ENCODE measurements around the gene SSBP2.
"Not testable (repeated sequence)": the region's sequence is repeated elsewhere in the genome, so short reads cannot be mapped to it uniquely, and the experiment has no call there.

The SSBP2 gene

DNA sequence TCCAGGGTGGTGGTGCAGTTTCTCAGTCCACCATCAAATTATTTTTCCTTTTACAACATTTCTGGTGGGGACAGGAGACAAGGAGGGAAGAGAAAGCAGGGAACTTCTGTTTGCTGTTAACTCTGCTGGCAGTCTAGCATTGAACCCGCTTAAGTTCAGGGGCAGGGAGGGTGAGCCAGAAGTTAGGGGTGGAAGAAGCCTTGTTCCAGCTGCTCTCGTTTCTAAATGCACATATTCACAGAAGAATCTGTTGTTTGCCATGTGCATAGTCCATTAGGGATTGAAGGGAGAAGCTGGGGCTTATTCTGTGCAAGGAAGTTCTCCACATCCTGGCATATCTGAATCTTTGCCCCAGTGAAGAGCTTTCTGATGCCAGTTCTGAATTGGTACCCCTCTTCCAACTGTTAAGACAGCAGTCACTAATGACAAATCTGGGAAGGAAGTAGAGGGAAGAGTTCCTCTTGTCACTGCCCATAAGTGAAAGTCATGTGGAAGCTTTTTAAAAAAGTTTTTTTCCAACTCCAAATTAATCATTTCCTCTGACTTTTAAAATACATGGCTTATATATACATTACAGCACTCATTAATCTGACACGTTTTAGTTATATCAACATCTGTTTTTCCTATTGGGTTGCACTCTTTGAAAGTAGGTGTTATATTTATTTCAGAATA lies 324.4 kb downstream of the SSBP2 start:
- no peak for DNase-seq (ENCODE audit: low spot score)

- DNase-seq (ENCODE audit: low spot score) = peak; percentile 58
Observed at GRCh38 chr5:81425569-81425968, 325.3 kb downstream of the SSBP2 start.

GRCh38 chr5:81424728-81425127 lies 326.2 kb downstream of the SSBP2 start:
- DNase-seq (ENCODE audit: low spot score) = no peak

DNA sequence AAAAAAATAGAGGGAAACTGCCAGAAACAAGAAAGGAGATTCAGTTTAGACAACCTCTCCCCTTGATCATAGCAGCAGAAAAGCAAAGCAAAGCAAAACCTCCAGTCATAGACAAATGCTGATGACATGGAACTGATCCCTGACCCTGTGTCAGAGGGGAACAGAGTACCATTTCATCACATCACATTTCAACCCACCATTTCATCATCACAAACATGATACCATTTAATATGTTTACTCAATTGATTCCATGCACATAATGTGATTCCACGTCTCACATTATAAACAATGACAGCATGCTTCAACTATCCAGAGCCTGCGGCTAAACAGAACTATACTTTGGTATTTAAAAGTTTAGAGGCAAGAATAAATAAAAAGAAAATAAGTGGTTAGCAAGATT lies 328.2 kb downstream of the SSBP2 start:
- DNase-seq (ENCODE audit: low spot score) = no peak

DNA sequence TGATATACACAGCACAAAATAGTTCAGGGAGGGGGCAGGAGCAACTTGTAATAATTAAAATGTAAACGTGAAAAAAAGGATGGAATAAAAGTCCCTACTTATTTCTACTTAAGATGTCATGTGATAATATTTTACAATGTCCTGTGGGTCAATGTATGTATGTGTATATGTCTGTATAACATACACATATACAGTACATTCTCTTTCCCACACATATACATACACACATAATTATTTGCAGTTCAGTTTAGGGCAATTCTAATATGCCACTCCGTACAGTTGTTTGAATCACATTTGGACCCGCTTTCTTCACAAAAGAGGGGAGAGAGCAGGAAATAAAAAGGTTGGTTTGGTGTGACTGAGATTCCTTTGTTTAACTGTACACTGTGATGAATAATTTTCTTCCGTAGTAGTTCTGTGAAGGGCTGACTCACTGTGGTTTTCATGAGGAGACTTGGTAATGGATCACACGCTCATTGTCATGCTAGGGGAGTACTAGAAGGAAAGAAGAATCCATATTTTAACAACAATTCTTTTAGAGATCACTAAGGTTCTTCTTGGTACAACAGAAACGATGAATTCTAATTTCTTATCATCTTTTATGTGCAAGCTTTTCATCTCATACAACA lies 330.7 kb downstream of the SSBP2 start:
- DNase-seq (ENCODE audit: low spot score) = no peak

DNA sequence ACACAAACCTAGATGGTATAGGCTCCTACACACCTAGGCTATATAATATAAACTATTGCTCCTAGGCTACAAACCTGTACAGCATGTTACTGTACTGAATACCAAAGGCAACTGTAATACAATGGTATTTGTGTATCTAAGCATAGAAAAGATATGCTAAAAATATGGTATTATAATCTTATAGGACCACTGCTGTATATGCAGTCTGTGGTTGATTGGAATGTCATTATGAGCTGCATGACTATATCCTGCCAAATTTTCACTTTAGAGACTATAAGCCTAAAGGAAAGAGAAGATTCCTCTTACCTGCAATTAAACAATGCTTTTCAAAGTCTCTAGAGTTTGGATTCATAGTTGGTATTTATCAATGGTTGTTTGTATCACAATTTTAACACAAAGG lies 332.3 kb downstream of the SSBP2 start:
- DNase-seq (ENCODE audit: low spot score) = no peak

DNA sequence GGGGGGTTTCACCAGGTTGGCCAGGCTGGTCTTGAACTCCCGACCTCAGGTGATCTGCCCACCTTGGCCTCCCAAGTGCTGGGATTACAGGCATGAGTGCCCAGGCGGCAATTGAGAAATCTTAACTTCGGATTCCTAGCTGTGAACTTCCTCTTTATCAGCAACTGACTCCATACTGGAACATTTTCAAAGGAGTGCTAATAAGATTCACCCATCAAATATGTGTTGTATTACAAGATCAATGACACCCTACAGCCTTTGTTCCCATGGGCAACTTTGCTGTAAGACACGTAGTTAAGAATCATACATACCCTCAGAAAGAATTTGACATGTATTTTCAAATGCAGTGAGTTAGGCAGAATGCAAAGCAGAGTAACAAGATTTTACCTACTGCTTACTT lies 333.8 kb downstream of the SSBP2 start:
- DNase-seq (ENCODE audit: low spot score) = no peak

GRCh38 chr5:81409896-81410295 lies 341.0 kb downstream of the SSBP2 start:
- DNase-seq (ENCODE audit: low spot score) = no peak

GRCh38 chr5:81409361-81409760 lies 341.5 kb downstream of the SSBP2 start:
- no peak for DNase-seq (ENCODE audit: low spot score)

DNA sequence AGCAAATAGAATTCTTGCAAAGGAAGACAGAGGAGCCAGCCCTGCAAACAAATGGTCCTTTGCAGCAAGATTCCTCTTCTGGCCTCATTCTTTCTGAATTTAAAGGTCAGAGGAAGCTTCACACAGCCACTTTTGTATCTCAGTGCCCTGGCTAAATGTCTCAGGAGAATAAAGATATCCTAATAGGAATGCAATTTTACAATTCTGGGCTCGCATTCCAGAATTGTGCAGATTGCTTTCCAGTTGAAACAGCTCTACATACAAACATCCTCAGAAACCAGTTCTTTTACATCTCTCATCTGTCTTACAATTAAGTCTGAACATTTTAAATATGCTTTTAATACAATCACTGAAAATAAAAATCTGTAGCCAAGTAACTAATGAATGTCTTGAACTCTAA lies 342.4 kb downstream of the SSBP2 start:
- DNase-seq (ENCODE audit: low spot score) = no peak

DNA sequence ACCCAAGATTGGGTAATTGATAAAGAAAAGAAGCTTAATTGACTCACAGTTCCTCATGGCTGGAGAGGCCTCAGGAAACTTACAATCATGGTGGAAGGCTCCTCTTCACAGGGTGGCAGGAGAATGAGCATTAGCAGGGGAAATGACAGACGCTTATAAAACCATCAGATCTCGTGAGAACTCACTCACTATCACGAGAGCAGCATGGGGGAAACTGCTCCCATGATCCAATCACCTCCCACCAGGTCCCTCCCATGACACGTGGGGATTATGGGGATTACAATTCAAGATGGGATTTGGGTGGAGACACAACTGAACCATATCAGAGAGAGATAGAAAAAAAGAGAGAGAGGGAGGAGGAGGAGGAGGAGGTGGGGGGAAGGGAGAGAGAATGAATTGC lies 343.1 kb downstream of the SSBP2 start:
- DNase-seq (ENCODE audit: low spot score) = not testable (repeated sequence)

DNA sequence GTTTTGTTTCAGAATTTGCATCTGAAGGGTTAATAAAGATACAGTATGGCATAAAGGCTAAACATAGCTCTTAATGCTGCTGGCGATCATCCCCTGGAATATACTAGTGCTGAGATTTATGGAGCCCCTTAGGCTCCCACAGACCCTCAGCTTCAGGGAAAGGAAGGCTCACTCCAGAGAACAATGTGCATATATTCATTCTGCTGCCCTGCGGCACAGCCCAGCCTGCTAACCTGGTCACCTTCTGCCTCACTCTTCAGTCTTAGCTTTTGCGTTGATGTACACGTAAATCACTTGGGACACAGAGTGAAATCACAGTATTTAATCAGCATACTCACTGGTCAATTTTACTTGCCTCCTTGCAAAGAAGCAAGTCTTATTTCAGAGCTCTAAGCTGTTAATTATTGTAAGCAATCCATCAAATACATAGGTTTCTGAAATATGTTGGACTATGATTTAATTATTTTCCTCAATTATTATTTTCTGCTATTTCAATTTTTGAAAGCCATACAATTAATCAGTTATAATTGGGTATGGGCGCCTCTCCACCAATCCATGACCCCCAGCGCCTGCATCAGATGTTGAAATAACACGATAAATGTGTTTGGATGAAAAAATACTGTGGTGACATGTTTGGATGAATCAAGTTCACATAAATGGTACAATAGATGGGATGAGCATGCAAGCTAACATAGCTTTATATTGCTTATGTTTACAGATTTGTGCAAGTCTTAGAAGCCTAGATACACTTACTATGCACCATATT lies 345.6 kb downstream of the SSBP2 start:
- DNase-seq (ENCODE audit: low spot score) = no peak

- DNase-seq (ENCODE audit: low spot score) = no peak
Observed at GRCh38 chr5:81402192-81402930, 348.5 kb downstream of the SSBP2 start.

DNA sequence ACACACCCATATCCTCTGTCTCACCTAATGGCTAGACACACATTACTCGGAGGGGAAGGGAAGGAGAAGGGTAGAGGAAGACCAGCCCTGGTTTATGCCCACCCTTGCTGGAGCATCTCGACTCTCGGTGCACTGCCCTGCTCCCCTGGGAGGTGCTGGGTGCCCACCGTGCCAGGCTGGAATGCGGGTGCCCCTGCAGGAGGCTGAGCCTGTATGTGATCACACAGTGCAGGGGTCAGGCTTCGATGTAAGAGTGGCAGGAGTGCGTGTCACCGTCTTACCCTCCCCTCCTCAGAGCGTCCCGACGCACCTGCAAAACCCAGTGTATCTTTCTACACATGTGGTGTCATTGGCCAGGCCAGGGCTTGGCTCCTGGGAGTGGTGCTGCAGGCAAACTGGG lies 349.6 kb downstream of the SSBP2 start:
- DNase-seq (ENCODE audit: low spot score) = no peak

- no peak for DNase-seq (ENCODE audit: low spot score)
Observed at GRCh38 chr5:81400375-81400774, 350.5 kb downstream of the SSBP2 start.

DNA sequence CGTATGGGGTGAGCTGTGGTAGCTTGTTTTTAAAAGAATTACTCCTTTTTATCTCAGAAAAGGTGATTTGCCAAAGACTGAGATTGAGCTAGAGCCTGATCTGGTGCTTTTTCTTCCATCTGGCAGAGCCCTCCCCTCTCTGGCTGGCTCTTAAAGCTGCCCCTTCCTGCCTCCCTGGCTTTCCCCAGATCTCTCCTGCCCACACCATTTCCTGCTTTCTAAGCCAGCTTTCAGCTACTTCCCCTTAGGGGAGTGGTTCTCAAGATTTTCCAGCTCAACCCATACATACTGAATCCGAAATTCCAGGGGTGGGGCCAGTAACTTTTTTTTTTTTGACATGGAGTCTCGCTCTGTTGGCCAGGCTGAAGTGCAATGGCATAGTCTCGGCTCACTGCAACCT lies 352.2 kb downstream of the SSBP2 start:
- no peak for DNase-seq (ENCODE audit: low spot score)

GRCh38 chr5:81397176-81397575 lies 353.7 kb downstream of the SSBP2 start:
- no peak for DNase-seq (ENCODE audit: low spot score)

DNA sequence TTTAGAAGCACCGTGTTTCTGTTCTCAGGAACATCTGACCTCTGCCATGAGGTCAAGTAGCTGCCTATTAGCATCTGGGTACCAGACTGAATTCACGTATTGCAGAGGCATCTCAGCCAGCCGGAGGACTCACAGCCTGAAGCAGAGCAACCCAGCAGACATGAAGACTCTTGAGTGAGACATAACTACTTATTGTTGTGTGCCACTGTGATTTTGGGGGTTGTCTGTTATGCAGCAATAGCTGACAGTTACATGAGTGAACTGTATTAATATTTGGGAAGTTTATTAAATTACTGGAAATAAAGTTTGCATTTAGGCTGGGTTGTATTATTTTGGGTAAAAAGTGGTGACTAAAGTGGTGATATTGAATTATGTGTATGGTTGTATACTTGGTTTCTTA lies 355.6 kb downstream of the SSBP2 start:
- DNase-seq (ENCODE audit: low spot score) = no peak

- no peak for DNase-seq (ENCODE audit: low spot score)
Observed at GRCh38 chr5:81393783-81394718, 356.8 kb downstream of the SSBP2 start, which contains the start of gene ACOT12. TSS of gene ACOT12 (minus strand) at chr5:81394134. CDS start at chr5:81394114, 20 bp downstream.

- DNase-seq (ENCODE audit: low spot score) = no peak
Observed at GRCh38 chr5:81393430-81393782, 357.5 kb downstream of the SSBP2 start.

GRCh38 chr5:81389025-81389424 lies 361.9 kb downstream of the SSBP2 start:
- DNase-seq (ENCODE audit: low spot score) = no peak

Measured in CD4-positive, alpha-beta T cell treated with Interleukin-2 at 100 ng/mL for 4 hours (primary cell).